ENCODE results near the gene KDM3A. TPM values are rescaled to one million over a fixed set of nuclear protein-coding genes. Genes with fewer than 3 reads are reported as not detected.
A peak's percentile ranks its signal among the peaks of the same experiment; 100 is the strongest.

The KDM3A gene
- total and polyA plus RNA-seq, 9 donors, result 45.6 to 52.5 (median 49.8) TPM

GRCh38 chr2:86433137-86433536 lies 8.0 kb upstream of the KDM3A start:
- no peak for DNase-seq
- no peak overlapping the region for H3K4me3 ChIP-seq (ENCODE audit: low read length)
- WGBS (ENCODE audit: insufficient coverage), result no CpG with 5 or more reads among the region's 1 CpG
- no peaks in the 10 kb centered on the region for H3K36me3 ChIP-seq (ENCODE audit: control insufficient read depth, insufficient read depth, low read length)
- no peaks in the 10 kb centered on the region for H3K4me1 ChIP-seq (ENCODE audit: control insufficient read depth, insufficient read depth, low read length)
- H3K27ac ChIP-seq (ENCODE audit: low read length), result no peak overlapping the region
- peaks cover 3% of the 10 kb centered on the region for H3K27me3 ChIP-seq (ENCODE audit: control insufficient read depth, insufficient read depth, low read length)
- H3K9me3 ChIP-seq (replicated peaks; ENCODE audit: control insufficient read depth, low read depth, low read length), result peaks cover 15% of the 10 kb centered on the region

GRCh38 chr2:86434290-86434689 lies 6.9 kb upstream of the KDM3A start:
- peaks cover 3% of the 10 kb centered on the region for H3K27me3 ChIP-seq (ENCODE audit: control insufficient read depth, insufficient read depth, low read length)
- no peak overlapping the region for H3K27ac ChIP-seq (ENCODE audit: low read length)
- H3K36me3 ChIP-seq (ENCODE audit: control insufficient read depth, insufficient read depth, low read length), result no peaks in the 10 kb centered on the region
- H3K4me1 ChIP-seq (ENCODE audit: control insufficient read depth, insufficient read depth, low read length), result no peaks in the 10 kb centered on the region
- no peak for DNase-seq
- H3K4me3 ChIP-seq (ENCODE audit: low read length), result no peak overlapping the region
- peaks cover 17% of the 10 kb centered on the region for H3K9me3 ChIP-seq (replicated peaks; ENCODE audit: control insufficient read depth, low read depth, low read length)

- H3K27ac ChIP-seq (ENCODE audit: low read length), result no peak overlapping the region
- no CpG with 5 or more reads among the region's 4 CpGs for WGBS (ENCODE audit: insufficient coverage)
- no peaks in the 10 kb centered on the region for H3K4me1 ChIP-seq (ENCODE audit: control insufficient read depth, insufficient read depth, low read length)
- peaks cover 16% of the 10 kb centered on the region for H3K9me3 ChIP-seq (replicated peaks; ENCODE audit: control insufficient read depth, low read depth, low read length)
- H3K36me3 ChIP-seq (ENCODE audit: control insufficient read depth, insufficient read depth, low read length), result no peaks in the 10 kb centered on the region
- no peak for DNase-seq
- peaks cover 3% of the 10 kb centered on the region for H3K27me3 ChIP-seq (ENCODE audit: control insufficient read depth, insufficient read depth, low read length)
- H3K4me3 ChIP-seq (ENCODE audit: low read length), result no peak overlapping the region
These were observed 5.6 kb upstream of the KDM3A start for GRCh38 chr2:86435531-86435930.

GRCh38 chr2:86436328-86436727 lies 4.8 kb upstream of the KDM3A start:
- no peaks in the 10 kb centered on the region for H3K36me3 ChIP-seq (ENCODE audit: control insufficient read depth, insufficient read depth, low read length)
- H3K4me3 ChIP-seq (ENCODE audit: low read length), result no peak overlapping the region
- H3K27ac ChIP-seq (ENCODE audit: low read length), result no peak overlapping the region
- peaks cover 3% of the 10 kb centered on the region for H3K27me3 ChIP-seq (ENCODE audit: control insufficient read depth, insufficient read depth, low read length)
- H3K4me1 ChIP-seq (ENCODE audit: control insufficient read depth, insufficient read depth, low read length), result no peaks in the 10 kb centered on the region
- no peak for DNase-seq
- H3K9me3 ChIP-seq (replicated peaks; ENCODE audit: control insufficient read depth, low read depth, low read length), result peaks cover 15% of the 10 kb centered on the region

- WGBS (ENCODE audit: insufficient coverage), result no CpG with 5 or more reads among the region's 3 CpGs
- DNase-seq, result no peak
- H3K4me1 ChIP-seq (ENCODE audit: control insufficient read depth, insufficient read depth, low read length), result peaks cover 9% of the 10 kb centered on the region
- H3K36me3 ChIP-seq (ENCODE audit: control insufficient read depth, insufficient read depth, low read length), result peaks cover 10% of the 10 kb centered on the region
- H3K27ac ChIP-seq (ENCODE audit: low read length), result peak overlapping the region; percentile 98
- peaks cover 15% of the 10 kb centered on the region for H3K9me3 ChIP-seq (replicated peaks; ENCODE audit: control insufficient read depth, low read depth, low read length)
- H3K27me3 ChIP-seq (ENCODE audit: control insufficient read depth, insufficient read depth, low read length), result peaks cover 3% of the 10 kb centered on the region
- H3K4me3 ChIP-seq (ENCODE audit: low read length), result no peak overlapping the region
These were observed 1.1 kb upstream of the KDM3A start for GRCh38 chr2:86439879-86440630.

GRCh38 chr2:86441392-86441881 lies 266 bp downstream of the KDM3A start:
- peaks cover 2% of the 10 kb centered on the region for H3K27me3 ChIP-seq (ENCODE audit: control insufficient read depth, insufficient read depth, low read length)
- H3K27ac ChIP-seq (ENCODE audit: low read length), result peak overlapping the region; percentile 98
- H3K4me1 ChIP-seq (ENCODE audit: control insufficient read depth, insufficient read depth, low read length), result peaks cover 9% of the 10 kb centered on the region
- H3K36me3 ChIP-seq (ENCODE audit: control insufficient read depth, insufficient read depth, low read length), result peaks cover 14% of the 10 kb centered on the region
- H3K4me3 ChIP-seq (ENCODE audit: low read length), result peak overlapping the region; percentile 74
- H3K9me3 ChIP-seq (replicated peaks; ENCODE audit: control insufficient read depth, low read depth, low read length), result peaks cover 15% of the 10 kb centered on the region
- under 1% methylated on average over 33 of the region's 59 CpGs for WGBS (ENCODE audit: insufficient coverage)
- no peak for DNase-seq

GRCh38 chr2:86441882-86442641 lies 891 bp downstream of the KDM3A start:
- DNase-seq, result peak; percentile 93
- H3K4me3 ChIP-seq (ENCODE audit: low read length), result peak overlapping the region; percentile 74
- WGBS (ENCODE audit: insufficient coverage), result under 1% methylated on average over 44 of the region's 53 CpGs
- H3K9me3 ChIP-seq (replicated peaks; ENCODE audit: control insufficient read depth, low read depth, low read length), result peaks cover 13% of the 10 kb centered on the region
- peaks cover 18% of the 10 kb centered on the region for H3K36me3 ChIP-seq (ENCODE audit: control insufficient read depth, insufficient read depth, low read length)
- H3K27me3 ChIP-seq (ENCODE audit: control insufficient read depth, insufficient read depth, low read length), result no peaks in the 10 kb centered on the region
- peaks cover 9% of the 10 kb centered on the region for H3K4me1 ChIP-seq (ENCODE audit: control insufficient read depth, insufficient read depth, low read length)
- peak overlapping the region; percentile 98 for H3K27ac ChIP-seq (ENCODE audit: low read length)

GRCh38 chr2:86442642-86443005 lies 1.5 kb downstream of the KDM3A start:
- peak overlapping the region; percentile 98 for H3K27ac ChIP-seq (ENCODE audit: low read length)
- H3K27me3 ChIP-seq (ENCODE audit: control insufficient read depth, insufficient read depth, low read length), result no peaks in the 10 kb centered on the region
- H3K36me3 ChIP-seq (ENCODE audit: control insufficient read depth, insufficient read depth, low read length), result peaks cover 18% of the 10 kb centered on the region
- H3K4me3 ChIP-seq (ENCODE audit: low read length), result peak overlapping the region; percentile 74
- DNase-seq, result peak; percentile 97
- peaks cover 13% of the 10 kb centered on the region for H3K9me3 ChIP-seq (replicated peaks; ENCODE audit: control insufficient read depth, low read depth, low read length)
- WGBS (ENCODE audit: insufficient coverage), result 0% methylated on average over 3 of the region's 5 CpGs
- peaks cover 9% of the 10 kb centered on the region for H3K4me1 ChIP-seq (ENCODE audit: control insufficient read depth, insufficient read depth, low read length)

GRCh38 chr2:86443631-86444350 lies 2.6 kb downstream of the KDM3A start:
- peak overlapping the region; percentile 98 for H3K27ac ChIP-seq (ENCODE audit: low read length)
- H3K27me3 ChIP-seq (ENCODE audit: control insufficient read depth, insufficient read depth, low read length), result no peaks in the 10 kb centered on the region
- no peak overlapping the region for H3K4me3 ChIP-seq (ENCODE audit: low read length)
- peak; percentile 82 for DNase-seq
- peaks cover 13% of the 10 kb centered on the region for H3K9me3 ChIP-seq (replicated peaks; ENCODE audit: control insufficient read depth, low read depth, low read length)
- H3K4me1 ChIP-seq (ENCODE audit: control insufficient read depth, insufficient read depth, low read length), result peaks cover 9% of the 10 kb centered on the region
- WGBS (ENCODE audit: insufficient coverage), result no CpG with 5 or more reads among the region's 7 CpGs
- peaks cover 21% of the 10 kb centered on the region for H3K36me3 ChIP-seq (ENCODE audit: control insufficient read depth, insufficient read depth, low read length)

GRCh38 chr2:86445436-86445835 lies 4.3 kb downstream of the KDM3A start:
- 85% methylated on average over 4 of the region's 4 CpGs for WGBS (ENCODE audit: insufficient coverage)
- H3K36me3 ChIP-seq (ENCODE audit: control insufficient read depth, insufficient read depth, low read length), result peaks cover 28% of the 10 kb centered on the region
- no peak for DNase-seq
- no peak overlapping the region for H3K27ac ChIP-seq (ENCODE audit: low read length)
- H3K9me3 ChIP-seq (replicated peaks; ENCODE audit: control insufficient read depth, low read depth, low read length), result peaks cover 2% of the 10 kb centered on the region
- H3K4me1 ChIP-seq (ENCODE audit: control insufficient read depth, insufficient read depth, low read length), result peaks cover 9% of the 10 kb centered on the region
- H3K27me3 ChIP-seq (ENCODE audit: control insufficient read depth, insufficient read depth, low read length), result no peaks in the 10 kb centered on the region
- no peak overlapping the region for H3K4me3 ChIP-seq (ENCODE audit: low read length)

Measured in muscle of leg (tissue), 11 donors.